Fibroblast of the aortic adventitia (primary cell): ENCODE data around the gene SLC27A2. TPM values are rescaled to one million over a fixed set of nuclear protein-coding genes. Genes with fewer than 3 reads are reported as not detected.
"Not testable (repeated sequence)": the region's sequence is repeated elsewhere in the genome, so short reads cannot be mapped to it uniquely, and the experiment has no call there.

Experiments
- DNase-seq: peaks from one replicate; pipeline ENCODE4 v3.0.0-alpha.2; 2010; ENCODE audit warnings: low read depth
- H3K4me3 ChIP-seq: 2 replicates; pipeline ENCODE4 v1.5.1; 2011; ENCODE audit warnings: low read depth, mild to moderate bottlenecking, control low read depth, low read length, moderate library complexity
- total RNA-seq: library from RNA; depleted of rRNA; stranded (reverse); fragments of >200 nt; gene quantifications from 2 replicates; pipeline ENCODE4 v1.2.3, GENCODE V29; 2012; ENCODE audit warnings: low replicate concordance
- TF ChIP-seq, protein P1 (sequence below): IDR thresholded peaks from 2 replicates; pipeline ENCODE4 v1.5.1; 2011; ENCODE audit warnings: mild to moderate bottlenecking, low read length, control low read depth, inconsistent platforms; ENCODE audit not compliant: insufficient read depth

Gene SLC27A2
- not detected in 2 replicates for total RNA-seq

DNA sequence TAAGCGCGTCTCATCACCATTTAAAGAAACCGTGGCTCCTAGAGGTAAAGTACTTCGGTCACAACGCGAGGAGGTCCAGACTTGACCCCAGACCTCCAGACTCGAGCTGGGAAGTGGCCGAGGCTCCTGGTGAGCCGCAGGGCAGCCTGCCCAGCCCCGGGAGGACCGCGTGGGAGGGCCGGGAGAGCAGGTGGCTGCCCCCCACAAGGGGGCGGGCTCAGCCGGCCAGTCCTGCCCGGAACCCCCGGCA, at the start of gene SLC27A2:
Gene SLC27A2 (plus strand): TSS at position 228 of the 250 bp plus-strand sequence. CDS start 232 bp downstream, outside the sequence.
- TF ChIP-seq, protein P1, sequence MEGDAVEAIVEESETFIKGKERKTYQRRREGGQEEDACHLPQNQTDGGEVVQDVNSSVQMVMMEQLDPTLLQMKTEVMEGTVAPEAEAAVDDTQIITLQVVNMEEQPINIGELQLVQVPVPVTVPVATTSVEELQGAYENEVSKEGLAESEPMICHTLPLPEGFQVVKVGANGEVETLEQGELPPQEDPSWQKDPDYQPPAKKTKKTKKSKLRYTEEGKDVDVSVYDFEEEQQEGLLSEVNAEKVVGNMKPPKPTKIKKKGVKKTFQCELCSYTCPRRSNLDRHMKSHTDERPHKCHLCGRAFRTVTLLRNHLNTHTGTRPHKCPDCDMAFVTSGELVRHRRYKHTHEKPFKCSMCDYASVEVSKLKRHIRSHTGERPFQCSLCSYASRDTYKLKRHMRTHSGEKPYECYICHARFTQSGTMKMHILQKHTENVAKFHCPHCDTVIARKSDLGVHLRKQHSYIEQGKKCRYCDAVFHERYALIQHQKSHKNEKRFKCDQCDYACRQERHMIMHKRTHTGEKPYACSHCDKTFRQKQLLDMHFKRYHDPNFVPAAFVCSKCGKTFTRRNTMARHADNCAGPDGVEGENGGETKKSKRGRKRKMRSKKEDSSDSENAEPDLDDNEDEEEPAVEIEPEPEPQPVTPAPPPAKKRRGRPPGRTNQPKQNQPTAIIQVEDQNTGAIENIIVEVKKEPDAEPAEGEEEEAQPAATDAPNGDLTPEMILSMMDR, result no peak
- peak; percentile 2 for DNase-seq
- H3K4me3 ChIP-seq, result peak within 1 kb of the TSS; percentile 60

DNA sequence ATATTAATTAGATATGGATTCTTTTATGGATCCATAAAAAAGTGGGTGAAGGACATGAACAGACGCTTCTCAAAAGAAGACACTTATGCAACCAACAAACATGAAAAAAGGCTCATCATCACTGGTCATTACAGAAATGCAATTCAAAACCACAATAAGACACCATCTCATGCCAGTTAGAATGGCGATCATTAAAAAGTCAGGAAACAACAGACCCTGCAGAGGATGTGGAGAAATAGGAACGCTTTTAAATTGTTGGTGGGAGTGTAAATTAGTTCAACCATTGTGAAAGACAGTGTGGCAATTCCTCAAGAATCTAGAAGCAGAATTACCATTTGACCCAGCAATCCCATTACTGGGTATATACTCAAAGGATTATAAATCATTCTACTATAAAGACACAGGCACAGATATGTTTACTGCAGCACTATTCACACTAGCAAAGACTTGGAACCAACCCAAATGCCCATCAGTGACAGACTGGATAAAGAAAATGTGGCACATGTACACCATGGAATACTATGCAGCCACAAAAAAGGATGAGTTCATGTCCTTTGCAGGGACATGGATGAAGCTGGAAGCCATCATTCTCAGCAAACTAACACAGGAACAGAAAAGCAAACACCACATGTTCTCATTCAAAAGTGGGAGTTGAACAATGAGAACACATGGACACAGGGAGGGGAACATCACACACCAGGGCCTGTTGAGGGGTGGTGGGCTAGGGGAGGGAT, 49.6 kb upstream of the SLC27A2 start:
- DNase-seq, H3K4me3 ChIP-seq: not testable (repeated sequence)

DNA sequence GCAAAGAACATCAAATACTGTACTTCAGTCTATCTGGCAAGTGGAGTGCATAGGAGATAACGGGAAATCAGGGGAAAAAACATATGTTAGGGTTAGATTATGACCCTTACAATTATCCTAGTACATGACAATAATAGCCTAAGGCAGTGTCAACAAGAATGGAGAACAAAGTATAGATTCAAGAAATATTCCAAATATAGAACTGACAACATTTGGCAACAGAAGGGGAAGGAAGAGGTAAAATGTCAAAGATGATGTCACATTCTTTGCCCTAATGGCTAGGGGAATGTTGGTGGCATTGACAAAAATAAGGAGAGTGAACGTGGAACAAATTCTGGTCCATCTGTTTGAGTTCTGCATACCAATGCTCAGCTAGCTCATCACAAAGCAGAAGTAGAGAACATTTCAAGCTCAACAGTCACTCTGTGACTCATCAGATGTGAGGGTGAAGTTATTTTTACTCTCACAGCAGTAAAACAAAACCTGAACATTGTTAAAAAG, 47.4 kb upstream of the SLC27A2 start:
- TF ChIP-seq, protein P1, result no peak
- H3K4me3 ChIP-seq, result no peak overlapping the region
- peak; percentile 77 for DNase-seq

DNA sequence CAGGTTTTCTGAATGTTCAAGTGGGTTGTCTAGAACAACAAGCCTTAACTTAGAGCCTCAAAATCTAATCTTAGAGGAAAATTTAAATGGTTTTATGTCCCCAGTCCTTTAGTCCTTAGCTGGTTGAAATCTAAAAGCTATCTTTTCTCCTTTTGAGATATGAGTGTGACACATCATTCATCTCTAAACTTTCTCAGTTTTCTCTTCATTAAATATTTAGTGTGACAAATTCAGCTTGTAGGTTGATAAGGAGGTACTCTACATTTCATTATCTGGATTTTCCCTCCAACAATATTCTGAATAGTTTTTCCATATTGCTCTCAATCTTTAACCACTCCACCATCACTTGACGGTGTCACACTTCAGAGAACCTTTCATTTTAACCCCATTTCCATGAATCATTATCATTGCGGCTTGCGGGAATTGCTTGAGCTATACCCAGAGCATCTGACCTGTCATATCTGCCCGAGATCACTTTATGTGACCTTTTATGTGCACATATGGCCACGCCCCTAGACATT, 46.9 kb upstream of the SLC27A2 start:
- TF ChIP-seq, protein P1, result no peak
- no peak for DNase-seq
- H3K4me3 ChIP-seq, result no peak overlapping the region

GRCh38 chr15:50137330-50137761, 44.6 kb upstream of the SLC27A2 start:
- no peak overlapping the region for H3K4me3 ChIP-seq
- TF ChIP-seq, protein P1, result no peak

DNA sequence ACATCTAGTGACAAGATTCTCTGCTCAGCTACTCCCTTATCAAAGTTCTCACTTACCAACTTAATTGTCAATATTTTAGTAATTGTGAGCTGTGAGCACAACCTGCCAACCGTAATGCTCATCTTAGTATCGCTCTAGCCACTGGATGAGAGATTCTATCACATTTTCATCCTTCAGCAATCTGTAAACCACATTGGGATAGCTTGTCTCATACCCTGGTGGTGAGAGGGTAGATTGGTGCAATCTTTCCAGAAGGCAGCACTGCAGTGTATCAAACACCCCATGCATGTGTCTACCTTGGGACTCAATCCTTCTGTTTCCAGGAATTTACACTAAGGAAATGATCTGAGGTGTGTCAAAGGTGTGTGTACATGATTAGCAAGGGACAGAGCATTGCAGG, 44.1 kb upstream of the SLC27A2 start:
- no peak overlapping the region for H3K4me3 ChIP-seq
- DNase-seq, result peak; percentile 19

More at GRCh38 chr15:50137330-50137761, 44.6 kb upstream of the SLC27A2 start:
- DNase-seq, result peak; percentile 95

GRCh38 chr15:50138391-50138790, 43.6 kb upstream of the SLC27A2 start:
- H3K4me3 ChIP-seq, result no peak overlapping the region
- TF ChIP-seq, protein P1, result peak; percentile 24
- DNase-seq, result no peak

More for the DNA sequence above, 44.1 kb upstream of the SLC27A2 start:
- TF ChIP-seq, protein P1, result peak; percentile 25
